HepG2 (cell line): Measurements from ENCODE around the gene GAPT. TPM values are rescaled to one million over a fixed set of nuclear protein-coding genes. Genes with fewer than 3 reads are reported as not detected.

Source experiments
- ATF5 ChIP-seq: sonication (generic); formaldehyde crosslinking; IDR thresholded peaks from 2 replicates; pipeline ENCODE4 v1.4.0; 2020; ENCODE audit warnings: mild to moderate bottlenecking, low read depth, missing genetic modification reagents
- HMGA1 ChIP-seq: sonication (generic); formaldehyde crosslinking; conservative IDR thresholded peaks from 2 replicates; pipeline ENCODE4 v1.4.0; 2020; ENCODE audit warnings: missing genetic modification reagents
- KDM5B ChIP-seq: sonication (generic); formaldehyde crosslinking; IDR thresholded peaks from 2 replicates; pipeline ENCODE4 v1.4.0; 2020; ENCODE audit warnings: missing genetic modification reagents, mild to moderate bottlenecking, borderline replicate concordance
- MED8 ChIP-seq: sonication (generic); formaldehyde crosslinking; IDR thresholded peaks from 2 replicates; pipeline ENCODE4 v1.8.1; 2023; ENCODE audit warnings: mild to moderate bottlenecking, missing genetic modification reagents; ENCODE audit not compliant: insufficient replicate concordance
- SALL1 ChIP-seq: sonication (generic); formaldehyde crosslinking; IDR thresholded peaks from 2 replicates; pipeline ENCODE4 v1.8.0; 2022; ENCODE audit warnings: mild to moderate bottlenecking, missing genetic modification reagents
- TRIM24 ChIP-seq: sonication (generic); formaldehyde crosslinking; IDR thresholded peaks from 2 replicates; pipeline ENCODE4 v1.8.0; 2022; ENCODE audit warnings: mild to moderate bottlenecking, missing genetic modification reagents
- ZNF142 ChIP-seq: sonication (generic); formaldehyde crosslinking; IDR thresholded peaks from 2 replicates; pipeline ENCODE4 v1.4.0; 2020; ENCODE audit warnings: missing genetic modification reagents
- ZNF343 ChIP-seq: sonication (generic); formaldehyde crosslinking; IDR thresholded peaks from 2 replicates; pipeline ENCODE4 v1.4.0; 2020; ENCODE audit warnings: mild to moderate bottlenecking, missing genetic modification reagents
- ZNF382 ChIP-seq: sonication (generic); formaldehyde crosslinking; IDR thresholded peaks from 2 replicates; pipeline ENCODE4 v1.5.0; 2020; ENCODE audit warnings: missing genetic modification reagents, mild to moderate bottlenecking, borderline replicate concordance
- ZNF407 ChIP-seq: sonication (generic); formaldehyde crosslinking; IDR thresholded peaks from one replicate; pipeline ENCODE4 v1.5.1; 2020; ENCODE audit warnings: mild to moderate bottlenecking, missing genetic modification reagents; ENCODE audit errors: not compliant biosample characterization
- ZNF563 ChIP-seq: sonication (generic); formaldehyde crosslinking; IDR thresholded peaks from 2 replicates; pipeline ENCODE4 v1.8.0; 2022; ENCODE audit warnings: mild to moderate bottlenecking, moderate library complexity, missing genetic modification reagents
- ZNF569 ChIP-seq: sonication (generic); formaldehyde crosslinking; IDR thresholded peaks from 2 replicates; pipeline ENCODE4 v1.5.0; 2020; ENCODE audit warnings: mild to moderate bottlenecking, missing genetic modification reagents, moderate library complexity, borderline replicate concordance
- ZNF740 ChIP-seq: sonication (generic); formaldehyde crosslinking; IDR thresholded peaks from 2 replicates; pipeline ENCODE4 v1.4.0; 2020; ENCODE audit warnings: missing genetic modification reagents
- polyA plus RNA-seq, 8 experiments: library from polyadenylated mRNA; depleted of rRNA in 3 of 8; stranded (reverse) in 7 of 8; unstranded in 1 of 8; fragments of >200 nt; fragmentation: Illumina TruSeq in 4 of 8; extraction: Trizol in 4 of 8; gene quantifications; 2 replicates each; pipeline versions ENCODE4 v1.2.1 to v1.2.3, GENCODE V29; 2011 to 2016; ENCODE audit warnings: low read depth in 4 of 8, missing spikeins in 1 of 8, mixed read lengths in 1 of 8; ENCODE audit not compliant: insufficient read depth in 1 of 8
- total RNA-seq, 5 experiments: library from RNA; depleted of rRNA; stranded (reverse); fragments of >200 nt; fragmentation: Illumina TruSeq; extraction: Trizol; gene quantifications; 2 replicates each; pipeline ENCODE4 v1.2.3, GENCODE V29; 2016; ENCODE audit warnings: low read depth in 1 of 5

GAPT gene
- total and polyA plus RNA-seq, 2 of the 13 experiments (the other 11 are each of a cell fraction or from before 2014, with no cell fraction given), result not detected

- TF ChIP-seq SALL1 (CRISPR knock-in tag), result peak; percentile 49; the same call in 1 of the 2 replicates
- no peak for TF ChIP-seq TRIM24 (CRISPR knock-in tag)
- no peak for TF ChIP-seq ZNF569 (CRISPR knock-in tag)
- TF ChIP-seq HMGA1, result no peak
- TF ChIP-seq MED8 (CRISPR knock-in tag), result peak; percentile 51
- no peak for TF ChIP-seq ZNF740 (CRISPR knock-in tag)
- no peak for TF ChIP-seq ZNF142 (CRISPR knock-in tag)
- peak; percentile 62; the same call in 1 of the 2 replicates for TF ChIP-seq ZNF343 (CRISPR knock-in tag)
- peak; percentile 37 for TF ChIP-seq ZNF407 (CRISPR knock-in tag)
- no peak for TF ChIP-seq ZNF382
- peak; percentile 58; the same call in 1 of the 2 replicates for TF ChIP-seq ZNF563 (CRISPR knock-in tag)
- peak; percentile 65 for TF ChIP-seq KDM5B
- TF ChIP-seq ATF5 (CRISPR knock-in tag), result no peak; the same call in 1 of the 2 replicates
Observed at GRCh38 chr5:58460002-58460731, 31.1 kb upstream of the GAPT start, which contains the start of gene PLK2 (continued).
